GM12878 (cell line): Measurements from ENCODE around the gene ZNF469. TPM values are rescaled to one million over a fixed set of nuclear protein-coding genes. Genes with fewer than 3 reads are reported as not detected.

Experiments used
- ATAC-seq: fragments of 200-7000 bp; cut with Tn5 transposase; 3 replicates; pipeline ENCODE4 v1.9.1; 2020; ENCODE audit warnings: mild to moderate bottlenecking, moderate library complexity
- BruUV-seq: library from RNA; stranded (reverse); fragments of 400-500 nt; replicated peaks from 2 replicates; lab custom pipeline; 2021; lab: Mats Ljungman, UMichigan
- CTCF ChIA-PET: fragments of 300-600 bp; sonication (Branson Sonifier 250); formaldehyde crosslinking; extraction: SDS; loops from one replicate; lab custom pipeline; 2021; ENCODE audit warnings: inconsistent platforms; lab: Yijun Ruan, JAX
- POLR2A ChIA-PET: fragments of 350-600 bp; formaldehyde crosslinking; extraction: SDS; loops from one replicate; lab custom pipeline; 2021; ENCODE audit warnings: inconsistent platforms; lab: Charles Lee
- RAD21 ChIA-PET: fragments of 300-600 bp; sonication (Branson Sonifier 250); formaldehyde crosslinking; loops from one replicate; lab custom pipeline; 2023; ENCODE audit warnings: antibody characterized with exemption; ENCODE audit not compliant: unreplicated experiment; lab: Charles Lee
- SMC1A ChIA-PET: fragments of 300-600 bp; sonication (Branson Sonifier 250); formaldehyde crosslinking; loops from one replicate; lab custom pipeline; 2023; ENCODE audit not compliant: unreplicated experiment, uncharacterized antibody; lab: Charles Lee
- DNase-seq: peaks from one replicate; pipeline ENCODE4 v3.0.0-alpha.2; 2011; ENCODE audit warnings: low read depth, low spot score
- FAIRE-seq: peaks from 3 replicates; lab custom pipeline; 2011; peaks lifted over from hg19 to GRCh38; lab: Jason Lieb, UNC
- H2AFZ ChIP-seq: 2 replicates; pipeline ENCODE4 v1.6.0; 2011; ENCODE audit warnings: low read depth, low read length, control low read depth; ENCODE audit not compliant: control insufficient read depth
- H3K27ac ChIP-seq: 2 replicates; pipeline ENCODE4 v1.5.1; 2011; ENCODE audit warnings: control low read depth; ENCODE audit not compliant: control insufficient read depth, insufficient read depth
- H3K27me3 ChIP-seq, 2 experiments: replicated peaks in 1 of 2; 2 replicates each; pipeline versions ENCODE4 v1.6.0 to v1.6.1; 2011; ENCODE audit warnings: low read length in 1 of 2; ENCODE audit not compliant: control insufficient read depth in 2 of 2, insufficient read depth in 2 of 2
- H3K36me3 ChIP-seq, 2 experiments: 2 replicates each; pipeline ENCODE4 v1.5.1; 2011; ENCODE audit warnings: low read length in 1 of 2; ENCODE audit not compliant: control insufficient read depth in 2 of 2, insufficient read depth in 2 of 2
- H3K4me1 ChIP-seq: 2 replicates; pipeline ENCODE4 v1.6.1; 2011; ENCODE audit warnings: mild to moderate bottlenecking, low read length, moderate library complexity, mixed read lengths; ENCODE audit not compliant: control insufficient read depth, insufficient read depth
- H3K4me2 ChIP-seq: 2 replicates; pipeline ENCODE4 v1.6.0; 2011; ENCODE audit warnings: control low read depth; ENCODE audit not compliant: control insufficient read depth, insufficient read depth
- H3K4me3 ChIP-seq: fragments of 200-600 bp; sonication (generic); 2 replicates; pipeline ENCODE4 v1.5.1; 2016
- H3K79me2 ChIP-seq: 2 replicates; pipeline ENCODE4 v1.6.0; 2011; ENCODE audit warnings: low read length; ENCODE audit not compliant: control insufficient read depth, insufficient read depth
- H3K9ac ChIP-seq: 2 replicates; pipeline ENCODE4 v1.8.0; 2011; ENCODE audit warnings: low read length, control low read depth, mixed read lengths; ENCODE audit not compliant: control insufficient read depth, insufficient read depth
- H3K9me3 ChIP-seq: replicated peaks from 3 replicates; pipeline ENCODE4 v1.5.1; 2011; ENCODE audit warnings: mild to moderate bottlenecking, low read length; ENCODE audit not compliant: control insufficient read depth, insufficient read depth
- H4K20me1 ChIP-seq: 2 replicates; pipeline ENCODE4 v1.6.0; 2011; ENCODE audit not compliant: control insufficient read depth, insufficient read depth
- BCLAF1 ChIP-seq: fragments of 450-650 bp; IDR thresholded peaks from 2 replicates; pipeline ENCODE4 v1.6.1; 2017; ENCODE audit warnings: antibody characterized with exemption, mild to moderate bottlenecking, moderate library complexity
- EZH2 ChIP-seq: IDR thresholded peaks from 2 replicates; pipeline ENCODE4 v1.6.1; 2012; ENCODE audit warnings: low read depth, mild to moderate bottlenecking, control low read depth, inconsistent platforms, low read length, borderline replicate concordance; ENCODE audit not compliant: control insufficient read depth
- FOXK2 ChIP-seq: fragments of 450-650 bp; IDR thresholded peaks from 2 replicates; pipeline ENCODE4 v1.6.1; 2017; ENCODE audit warnings: mild to moderate bottlenecking, moderate library complexity
- NFIC ChIP-seq: IDR thresholded peaks from 2 replicates; pipeline ENCODE4 v1.6.1; 2012; ENCODE audit warnings: low read depth, mild to moderate bottlenecking, inconsistent platforms, low read length, moderate library complexity
- NFYB ChIP-seq: IDR thresholded peaks from 2 replicates; pipeline ENCODE4 v1.6.1; 2011; ENCODE audit warnings: low read depth, mild to moderate bottlenecking, low read length, improper control_type of control experiment, moderate library complexity; ENCODE audit not compliant: insufficient read depth
- RBBP5 ChIP-seq: fragments of 200-600 bp; sonication (generic); conservative IDR thresholded peaks from 2 replicates; pipeline ENCODE4 v1.6.1; 2016
- RFX5 ChIP-seq: IDR thresholded peaks from 2 replicates; pipeline ENCODE4 v1.6.1; 2011; ENCODE audit warnings: low read depth, low read length, improper control_type of control experiment
- TAF1 ChIP-seq: IDR thresholded peaks from 2 replicates; pipeline ENCODE4 v1.6.1; 2011; ENCODE audit warnings: mild to moderate bottlenecking, low read depth, low read length, borderline replicate concordance
- WGBS: methylation state at CpG from one replicate; pipeline ENCODE4 v1.1.6; 2016; ENCODE audit warnings: low lambda C conversion rate; ENCODE audit not compliant: insufficient replicate concordance, insufficient coverage; ENCODE audit errors: missing lambda C conversion rate; 5-methylcytosine and 5-hydroxymethylcytosine counted together
- in situ Hi-C: fragments of 300-500 bp; cut with MboI; formaldehyde crosslinking; loops from 9 replicates; pipeline ENCODE4 v1.14.3; 2018; ENCODE audit warnings: mixed read lengths
- intact Hi-C: fragments of 100-400 bp; cut with micrococcal nuclease; formaldehyde crosslinking; loops from one replicate; pipeline ENCODE4 v1.14.2; 2022; ENCODE audit not compliant: unreplicated experiment
- polyA plus RNA-seq, 11 experiments: library from polyadenylated mRNA; depleted of rRNA in 4 of 11; unstranded in 6 of 11; stranded (reverse) in 5 of 11; fragments of >200 nt; fragmentation: Nextera tagmentation in 4 of 11; fragmentation: Illumina TruSeq in 1 of 11; extraction: Ambion mirVana in 4 of 11; extraction: Trizol in 1 of 11; gene quantifications; 1 replicate in 1 of 11; 2 replicates in 10 of 11; pipeline versions ENCODE4 v1.2.1 to v1.2.3, GENCODE V29; 2011 to 2016; ENCODE audit warnings: inconsistent platforms in 2 of 11, missing spikeins in 2 of 11, low read depth in 1 of 11
- total RNA-seq, 4 experiments: library from RNA; depleted of rRNA in 3 of 4; stranded (reverse); fragments of >200 nt in 3 of 4; fragmentation: Illumina TruSeq in 1 of 4; extraction: Trizol in 1 of 4; gene quantifications; 2 replicates each; pipeline versions ENCODE4 v1.2.1 to v1.2.3, GENCODE V29; 2013 to 2021
- TF ChIP-seq, protein P1 (sequence below): IDR thresholded peaks from 2 replicates; pipeline ENCODE4 v1.6.1; 2012; ENCODE audit warnings: low read length, inconsistent platforms
- TF ChIP-seq, protein P2 (sequence below): IDR thresholded peaks from 2 replicates; pipeline ENCODE4 v1.6.1; 2011; ENCODE audit warnings: mild to moderate bottlenecking, low read depth, low read length, moderate library complexity; ENCODE audit not compliant: insufficient replicate concordance
- TF ChIP-seq, protein P3 (sequence below): fragments of 450-650 bp; IDR thresholded peaks from 2 replicates; pipeline ENCODE4 v1.6.1; 2017; ENCODE audit warnings: low read depth, mild to moderate bottlenecking, moderate library complexity
- TF ChIP-seq, protein P4 (sequence below): fragments of 450-650 bp; IDR thresholded peaks from 2 replicates; pipeline ENCODE4 v1.6.1; 2016; ENCODE audit warnings: mild to moderate bottlenecking
- TF ChIP-seq, protein P5 (sequence below): IDR thresholded peaks from 2 replicates; pipeline ENCODE4 v1.6.1; 2011; ENCODE audit warnings: borderline replicate concordance, low read depth, mild to moderate bottlenecking, moderate library complexity, low read length; ENCODE audit not compliant: insufficient read depth, poor library complexity, severe bottlenecking

Gene ZNF469
- total and polyA plus RNA-seq, 10 of the 15 experiments (the other 5 are each of a cell fraction or from before 2014, with no cell fraction given) = 0.01 to 0.21 (median 0.04) TPM; not detected in 3

- ATAC-seq (no peak), DNase-seq (no peak), FAIRE-seq (no peak)
- Histone ChIP-seq H3K4me1 (no peaks in the 10 kb centered on the region), H3K79me2 (no peaks in the 10 kb centered on the region), H4K20me1 (no peaks in the 10 kb centered on the region), H3K27me3 (no peaks in the 10 kb centered on the region; a peak in 1 of 4 replicates), H3K27ac (no peak overlapping the region), H3K36me3 (no peaks in the 10 kb centered on the region), H3K9ac (no peak overlapping the region), H2AFZ (no peak overlapping the region), H3K4me2 (no peak overlapping the region), H3K9me3 (no peaks in the 10 kb centered on the region), H3K4me3 (no peak overlapping the region)
- RAD21 ChIA-PET = no interaction called here
- intact Hi-C loops (no loop called here), in situ Hi-C loops (no loop called here)
- POLR2A ChIA-PET = no interaction called here
- WGBS = 63% methylated on average over 14 of the region's 14 CpGs
- BruUV-seq = no TSS peak
- CTCF ChIA-PET = no interaction called here
- SMC1A ChIA-PET = no interaction called here
- TF ChIP-seq, protein P1, sequence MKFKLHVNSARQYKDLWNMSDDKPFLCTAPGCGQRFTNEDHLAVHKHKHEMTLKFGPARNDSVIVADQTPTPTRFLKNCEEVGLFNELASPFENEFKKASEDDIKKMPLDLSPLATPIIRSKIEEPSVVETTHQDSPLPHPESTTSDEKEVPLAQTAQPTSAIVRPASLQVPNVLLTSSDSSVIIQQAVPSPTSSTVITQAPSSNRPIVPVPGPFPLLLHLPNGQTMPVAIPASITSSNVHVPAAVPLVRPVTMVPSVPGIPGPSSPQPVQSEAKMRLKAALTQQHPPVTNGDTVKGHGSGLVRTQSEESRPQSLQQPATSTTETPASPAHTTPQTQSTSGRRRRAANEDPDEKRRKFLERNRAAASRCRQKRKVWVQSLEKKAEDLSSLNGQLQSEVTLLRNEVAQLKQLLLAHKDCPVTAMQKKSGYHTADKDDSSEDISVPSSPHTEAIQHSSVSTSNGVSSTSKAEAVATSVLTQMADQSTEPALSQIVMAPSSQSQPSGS = no peak
- TF ChIP-seq, protein P2, sequence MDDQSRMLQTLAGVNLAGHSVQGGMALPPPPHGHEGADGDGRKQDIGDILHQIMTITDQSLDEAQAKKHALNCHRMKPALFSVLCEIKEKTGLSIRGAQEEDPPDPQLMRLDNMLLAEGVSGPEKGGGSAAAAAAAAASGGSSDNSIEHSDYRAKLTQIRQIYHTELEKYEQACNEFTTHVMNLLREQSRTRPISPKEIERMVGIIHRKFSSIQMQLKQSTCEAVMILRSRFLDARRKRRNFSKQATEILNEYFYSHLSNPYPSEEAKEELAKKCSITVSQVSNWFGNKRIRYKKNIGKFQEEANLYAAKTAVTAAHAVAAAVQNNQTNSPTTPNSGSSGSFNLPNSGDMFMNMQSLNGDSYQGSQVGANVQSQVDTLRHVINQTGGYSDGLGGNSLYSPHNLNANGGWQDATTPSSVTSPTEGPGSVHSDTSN = no peak
- TF ChIP-seq FOXK2 = no peak
- TF ChIP-seq, protein P3, sequence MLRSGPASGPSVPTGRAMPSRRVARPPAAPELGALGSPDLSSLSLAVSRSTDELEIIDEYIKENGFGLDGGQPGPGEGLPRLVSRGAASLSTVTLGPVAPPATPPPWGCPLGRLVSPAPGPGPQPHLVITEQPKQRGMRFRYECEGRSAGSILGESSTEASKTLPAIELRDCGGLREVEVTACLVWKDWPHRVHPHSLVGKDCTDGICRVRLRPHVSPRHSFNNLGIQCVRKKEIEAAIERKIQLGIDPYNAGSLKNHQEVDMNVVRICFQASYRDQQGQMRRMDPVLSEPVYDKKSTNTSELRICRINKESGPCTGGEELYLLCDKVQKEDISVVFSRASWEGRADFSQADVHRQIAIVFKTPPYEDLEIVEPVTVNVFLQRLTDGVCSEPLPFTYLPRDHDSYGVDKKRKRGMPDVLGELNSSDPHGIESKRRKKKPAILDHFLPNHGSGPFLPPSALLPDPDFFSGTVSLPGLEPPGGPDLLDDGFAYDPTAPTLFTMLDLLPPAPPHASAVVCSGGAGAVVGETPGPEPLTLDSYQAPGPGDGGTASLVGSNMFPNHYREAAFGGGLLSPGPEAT = no peak
- no peak for TF ChIP-seq BCLAF1
- no peak for TF ChIP-seq NFIC
- TF ChIP-seq RBBP5 = no peak
- TF ChIP-seq, protein P4, sequence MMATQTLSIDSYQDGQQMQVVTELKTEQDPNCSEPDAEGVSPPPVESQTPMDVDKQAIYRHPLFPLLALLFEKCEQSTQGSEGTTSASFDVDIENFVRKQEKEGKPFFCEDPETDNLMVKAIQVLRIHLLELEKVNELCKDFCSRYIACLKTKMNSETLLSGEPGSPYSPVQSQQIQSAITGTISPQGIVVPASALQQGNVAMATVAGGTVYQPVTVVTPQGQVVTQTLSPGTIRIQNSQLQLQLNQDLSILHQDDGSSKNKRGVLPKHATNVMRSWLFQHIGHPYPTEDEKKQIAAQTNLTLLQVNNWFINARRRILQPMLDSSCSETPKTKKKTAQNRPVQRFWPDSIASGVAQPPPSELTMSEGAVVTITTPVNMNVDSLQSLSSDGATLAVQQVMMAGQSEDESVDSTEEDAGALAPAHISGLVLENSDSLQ = no peak
- no peak for TF ChIP-seq NFYB
- no peak for TF ChIP-seq RFX5
- TF ChIP-seq, protein P5, sequence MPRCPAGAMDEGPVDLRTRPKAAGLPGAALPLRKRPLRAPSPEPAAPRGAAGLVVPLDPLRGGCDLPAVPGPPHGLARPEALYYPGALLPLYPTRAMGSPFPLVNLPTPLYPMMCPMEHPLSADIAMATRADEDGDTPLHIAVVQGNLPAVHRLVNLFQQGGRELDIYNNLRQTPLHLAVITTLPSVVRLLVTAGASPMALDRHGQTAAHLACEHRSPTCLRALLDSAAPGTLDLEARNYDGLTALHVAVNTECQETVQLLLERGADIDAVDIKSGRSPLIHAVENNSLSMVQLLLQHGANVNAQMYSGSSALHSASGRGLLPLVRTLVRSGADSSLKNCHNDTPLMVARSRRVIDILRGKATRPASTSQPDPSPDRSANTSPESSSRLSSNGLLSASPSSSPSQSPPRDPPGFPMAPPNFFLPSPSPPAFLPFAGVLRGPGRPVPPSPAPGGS = no peak
- TF ChIP-seq EZH2 = no peak
- no peak for TF ChIP-seq TAF1
These were observed 38.5 kb downstream of the ZNF469 start for GRCh38 chr16:88421301-88421700.
